Mesenchymal stem cell (in vitro differentiated cells and primary cell): ENCODE results near the gene SLC25A26.
A peak's percentile ranks its signal among the peaks of the same experiment; 100 is the strongest.

ENCODE experiments used
- DNase-seq: peaks from one replicate; pipeline ENCODE4 v3.0.0-alpha.2; 2013
- H2AFZ ChIP-seq: one replicate; pipeline ENCODE4 v1.6.1; 2013; ENCODE audit warnings: low read depth, mild to moderate bottlenecking, control low read depth, inconsistent platforms, low read length, moderate library complexity
- H2AK5ac ChIP-seq: 2 replicates; pipeline ENCODE4 v1.6.1; 2013; ENCODE audit warnings: low read length, moderate library complexity, mild to moderate bottlenecking, inconsistent platforms; ENCODE audit not compliant: severe bottlenecking
- H2BK120ac ChIP-seq: one replicate; pipeline ENCODE4 v1.6.1; 2013; ENCODE audit warnings: low read depth, mild to moderate bottlenecking, inconsistent platforms, low read length, moderate library complexity
- H2BK12ac ChIP-seq, 2 experiments: one replicate each; pipeline ENCODE4 v1.6.1; 2013; ENCODE audit warnings: inconsistent platforms in 2 of 2, low read length in 2 of 2, mild to moderate bottlenecking in 2 of 2, moderate library complexity in 2 of 2, control low read depth in 1 of 2
- H2BK15ac ChIP-seq: one replicate; pipeline ENCODE4 v1.6.1; 2013; ENCODE audit warnings: mild to moderate bottlenecking, low read depth, inconsistent platforms; ENCODE audit not compliant: poor library complexity, severe bottlenecking
- H2BK5ac ChIP-seq: 2 replicates; pipeline ENCODE4 v1.6.1; 2013; ENCODE audit warnings: low read depth, mild to moderate bottlenecking, low read length, control low read depth, inconsistent platforms; ENCODE audit not compliant: poor library complexity, severe bottlenecking
- H3K14ac ChIP-seq, 2 experiments: one replicate each; pipeline ENCODE4 v1.6.1; 2013; ENCODE audit warnings: inconsistent platforms in 2 of 2, low read length in 2 of 2, control low read depth in 1 of 2, mild to moderate bottlenecking in 1 of 2, moderate library complexity in 1 of 2
- H3K18ac ChIP-seq, 2 experiments: one replicate each; pipeline ENCODE4 v1.6.1; 2013; ENCODE audit warnings: inconsistent platforms in 2 of 2, low read length in 2 of 2, control low read depth in 1 of 2, low read depth in 1 of 2, mild to moderate bottlenecking in 1 of 2
- H3K23ac ChIP-seq, 2 experiments: one replicate each; pipeline ENCODE4 v1.6.1; 2013; ENCODE audit warnings: inconsistent platforms in 2 of 2, low read length in 2 of 2, mild to moderate bottlenecking in 2 of 2, moderate library complexity in 2 of 2, control low read depth in 1 of 2
- H3K27ac ChIP-seq: 2 replicates; pipeline ENCODE4 v1.5.1; 2013; ENCODE audit warnings: mild to moderate bottlenecking, moderate library complexity, low read length, control low read depth, inconsistent platforms; ENCODE audit not compliant: poor library complexity, severe bottlenecking
- H3K27me3 ChIP-seq, 2 experiments: 2 replicates each; pipeline versions ENCODE4 v1.6.1 to v1.7.0; 2013; ENCODE audit warnings: low read length in 2 of 2, mild to moderate bottlenecking in 2 of 2, moderate library complexity in 2 of 2, control low read depth in 1 of 2, inconsistent platforms in 1 of 2; ENCODE audit not compliant: control insufficient read depth in 1 of 2, insufficient read depth in 1 of 2
- H3K36me3 ChIP-seq, 2 experiments: 2 replicates each; pipeline versions ENCODE4 v1.6.1 to v1.7.0; 2013; ENCODE audit warnings: low read length in 2 of 2, control low read depth in 1 of 2, inconsistent platforms in 1 of 2, low read depth in 1 of 2, mild to moderate bottlenecking in 1 of 2; ENCODE audit not compliant: insufficient read depth in 2 of 2, control insufficient read depth in 1 of 2
- H3K4ac ChIP-seq, 2 experiments: one replicate each; pipeline ENCODE4 v1.6.1; 2013; ENCODE audit warnings: inconsistent platforms in 2 of 2, low read length in 2 of 2, mild to moderate bottlenecking in 2 of 2, moderate library complexity in 2 of 2, control low read depth in 1 of 2, low read depth in 1 of 2
- H3K4me1 ChIP-seq: 2 replicates; pipeline ENCODE4 v1.6.1; 2013; ENCODE audit warnings: low read depth, low read length, control low read depth; ENCODE audit not compliant: control insufficient read depth, insufficient read depth
- H3K4me2 ChIP-seq: 2 replicates; pipeline ENCODE4 v1.6.1; 2013; ENCODE audit warnings: low read length, mild to moderate bottlenecking, inconsistent platforms; ENCODE audit not compliant: poor library complexity, severe bottlenecking
- H3K4me3 ChIP-seq, 2 experiments: 2 replicates each; pipeline versions ENCODE4 v1.5.1 to v1.7.0; 2013; ENCODE audit warnings: low read length in 2 of 2, mild to moderate bottlenecking in 2 of 2, control low read depth in 1 of 2, low read depth in 1 of 2; ENCODE audit not compliant: insufficient read depth in 1 of 2
- H3K79me1 ChIP-seq: replicated peaks from 2 replicates; pipeline ENCODE4 v1.6.1; 2013; ENCODE audit warnings: mild to moderate bottlenecking, control low read depth, low read length, inconsistent platforms; ENCODE audit not compliant: poor library complexity, severe bottlenecking
- H3K9ac ChIP-seq: 2 replicates; pipeline ENCODE4 v1.7.0; 2013; ENCODE audit warnings: mild to moderate bottlenecking, low read length, moderate library complexity
- H3K9me3 ChIP-seq: 2 replicates; pipeline ENCODE4 v1.7.0; 2013; ENCODE audit warnings: mild to moderate bottlenecking, low read length; ENCODE audit not compliant: control insufficient read depth
- H4K8ac ChIP-seq: one replicate; pipeline ENCODE4 v1.6.1; 2013; ENCODE audit warnings: inconsistent platforms, mild to moderate bottlenecking, low read length, moderate library complexity
- H4K91ac ChIP-seq: one replicate; pipeline ENCODE4 v1.6.1; 2013; ENCODE audit warnings: mild to moderate bottlenecking, low read length, inconsistent platforms
- WGBS: methylation state at CpG from one replicate; pipeline ENCODE4 v1.1.7; 2013; ENCODE audit warnings: mixed read lengths; 5-methylcytosine and 5-hydroxymethylcytosine counted together

The SLC25A26 gene

DNA sequence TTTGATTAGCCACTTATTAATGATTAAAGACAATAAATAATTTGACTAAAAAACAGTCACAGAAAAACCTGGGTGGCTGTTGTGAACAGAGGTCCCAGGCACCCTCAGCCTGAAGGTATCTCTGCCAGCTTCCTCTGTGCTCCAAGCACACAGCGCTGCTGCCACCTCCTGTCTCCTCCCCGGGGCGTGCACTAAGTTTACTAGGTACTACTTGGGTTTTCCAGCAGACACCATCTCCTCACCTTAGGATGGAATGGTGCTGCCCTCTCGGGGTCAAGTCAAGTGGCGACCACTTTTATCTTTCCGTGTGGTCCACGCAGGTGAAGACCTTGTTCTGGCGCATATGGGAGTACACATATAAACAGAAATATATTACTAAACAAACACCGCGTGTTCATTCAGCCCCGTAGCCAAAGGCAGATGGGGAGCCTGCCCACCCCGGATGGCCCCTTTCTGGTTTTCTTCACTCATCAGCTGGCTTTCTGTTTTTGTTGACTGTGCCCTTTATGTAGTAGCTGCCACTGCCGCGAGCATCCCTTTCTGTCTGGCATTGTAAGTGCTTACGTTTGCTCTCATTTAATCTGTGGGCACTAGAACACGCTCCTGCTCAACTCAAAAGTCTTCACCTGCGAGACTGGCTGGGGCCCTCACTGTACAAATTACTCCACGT, 152.0 kb downstream of the SLC25A26 start:
- WGBS, result 79% methylated on average over 18 of the region's 18 CpGs
- Histone ChIP-seq H2AK5ac (no peak overlapping the region), H3K36me3 (peaks cover 11 to 38% of the 10 kb centered on the region in 2 experiments), H3K9me3 (no peaks in the 10 kb centered on the region), H3K14ac (no peak overlapping the region), H2BK120ac (no peak overlapping the region), H3K4ac (no peak overlapping the region), H2BK5ac (no peak overlapping the region), H2BK15ac (no peak overlapping the region), H3K23ac (no peak overlapping the region), H3K4me3 (no peak overlapping the region), H3K18ac (no peak overlapping the region), H3K4me2 (no peak overlapping the region), H3K79me1 (peaks cover 8% of the 10 kb centered on the region), H4K91ac (no peak overlapping the region), H3K27me3 (no peaks in the 10 kb centered on the region), H3K9ac (no peak overlapping the region), H2AFZ (no peak overlapping the region), H2BK12ac (no peak overlapping the region), H4K8ac (no peak overlapping the region), H3K4me1 (peaks cover 3% of the 10 kb centered on the region), H3K27ac (no peak overlapping the region)
- no peak for DNase-seq

DNA sequence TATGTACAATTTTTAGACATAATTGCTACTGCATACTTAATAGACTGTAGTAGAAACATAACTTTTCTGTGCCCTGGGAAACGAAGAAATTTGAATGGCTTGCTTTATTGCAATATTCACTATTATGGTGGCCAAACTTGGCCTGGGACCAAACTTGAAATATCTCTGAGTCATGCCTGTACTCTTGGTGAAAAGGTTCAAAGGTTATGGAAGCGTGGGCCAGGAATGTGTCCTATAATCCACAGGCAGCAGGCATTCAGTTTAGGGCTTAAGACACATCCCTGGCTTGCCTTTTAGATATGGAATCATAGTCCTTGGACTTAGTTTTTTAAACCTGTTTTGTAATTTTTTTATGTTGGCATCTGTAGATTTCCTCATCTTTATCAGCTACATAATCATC, 155.8 kb downstream of the SLC25A26 start:
- Histone ChIP-seq H2BK15ac (no peak overlapping the region), H2BK12ac (no peak overlapping the region), H3K9ac (no peak overlapping the region), H3K36me3 (peaks cover 31 to 60% of the 10 kb centered on the region in 2 experiments), H3K79me1 (peaks cover 21% of the 10 kb centered on the region), H3K4me2 (no peak overlapping the region), H4K91ac (no peak overlapping the region), H2AK5ac (no peak overlapping the region), H3K4ac (no peak overlapping the region), H3K23ac (no peak overlapping the region), H3K18ac (no peak overlapping the region), H3K9me3 (no peaks in the 10 kb centered on the region), H3K4me3 (no peak overlapping the region), H3K27me3 (no peaks in the 10 kb centered on the region), H2BK120ac (no peak overlapping the region), H4K8ac (no peak overlapping the region), H3K27ac (no peak overlapping the region), H2AFZ (no peak overlapping the region), H3K14ac (no peak overlapping the region), H3K4me1 (peaks cover 5% of the 10 kb centered on the region), H2BK5ac (no peak overlapping the region)
- WGBS, result 48% methylated on average over 2 of the region's 2 CpGs
- peak; percentile 66 for DNase-seq

DNA sequence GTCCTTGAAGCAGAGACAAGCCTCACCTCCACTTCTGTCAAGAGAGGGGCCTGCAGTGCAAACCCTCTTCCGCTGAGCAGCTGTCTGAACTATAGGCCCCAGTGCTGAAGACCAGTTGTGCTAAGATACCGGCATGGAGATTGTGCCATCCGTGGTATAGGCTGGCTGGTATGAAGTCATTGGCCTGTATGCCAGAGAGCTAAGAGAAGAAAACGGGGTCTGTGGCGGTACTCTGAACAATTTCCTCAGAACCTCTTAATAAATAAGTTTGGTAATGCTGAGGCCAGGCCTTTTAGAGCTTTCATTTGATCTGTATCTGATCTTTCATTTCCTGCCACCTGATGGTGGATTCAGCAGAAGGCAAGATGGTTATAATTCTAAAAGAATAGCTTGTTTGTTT, 157.0 kb downstream of the SLC25A26 start:
- Histone ChIP-seq H2BK12ac (no peak overlapping the region), H2AFZ (no peak overlapping the region), H3K9ac (no peak overlapping the region), H3K79me1 (peaks cover 26% of the 10 kb centered on the region), H3K9me3 (no peaks in the 10 kb centered on the region), H2BK15ac (no peak overlapping the region), H4K8ac (no peak overlapping the region), H3K4me3 (no peak overlapping the region), H3K18ac (no peak overlapping the region), H3K14ac (no peak overlapping the region), H3K27ac (no peak overlapping the region), H3K36me3 (peaks cover 43 to 72% of the 10 kb centered on the region in 2 experiments), H2BK5ac (no peak overlapping the region), H2BK120ac (no peak overlapping the region), H3K27me3 (no peaks in the 10 kb centered on the region), H3K4ac (no peak overlapping the region), H3K23ac (no peak overlapping the region), H4K91ac (no peak overlapping the region), H3K4me1 (peaks cover 5% of the 10 kb centered on the region), H2AK5ac (peak overlapping the region; percentile 38), H3K4me2 (no peak overlapping the region)
- 100% methylated on average over 3 of the region's 5 CpGs for WGBS
- DNase-seq, result no peak

DNA sequence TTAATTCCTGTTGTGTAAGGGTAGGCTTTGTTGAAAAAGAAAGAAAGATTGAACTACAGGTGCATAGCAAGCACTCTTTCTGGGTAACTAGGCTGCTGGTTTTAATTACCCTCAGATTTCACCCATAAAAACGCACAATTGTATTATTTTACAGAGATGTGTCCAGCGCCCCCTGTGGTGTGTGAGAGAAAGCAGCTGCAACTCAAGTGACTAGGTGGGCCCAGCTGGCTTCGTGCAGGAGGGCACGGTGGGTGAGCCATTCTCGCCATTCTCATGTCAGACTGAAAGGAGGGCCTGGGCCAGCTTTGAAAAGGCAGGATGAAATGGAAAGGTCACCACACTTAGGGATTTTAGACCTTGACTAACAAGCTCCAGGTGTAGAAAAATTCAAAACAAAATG, 157.5 kb downstream of the SLC25A26 start:
- Histone ChIP-seq H3K18ac (no peak overlapping the region), H3K27ac (no peak overlapping the region), H4K8ac (no peak overlapping the region), H3K23ac (no peak overlapping the region), H3K4me3 (no peak overlapping the region), H3K4me1 (peaks cover 5% of the 10 kb centered on the region), H3K9ac (no peak overlapping the region), H2BK12ac (no peak overlapping the region), H2AFZ (no peak overlapping the region), H4K91ac (no peak overlapping the region), H3K4ac (no peak overlapping the region), H3K14ac (no peak overlapping the region), H3K36me3 (peaks cover 48 to 76% of the 10 kb centered on the region in 2 experiments), H3K27me3 (no peaks in the 10 kb centered on the region), H2BK120ac (no peak overlapping the region), H2BK15ac (no peak overlapping the region), H3K9me3 (no peaks in the 10 kb centered on the region), H3K79me1 (peaks cover 28% of the 10 kb centered on the region), H2AK5ac (no peak overlapping the region), H3K4me2 (no peak overlapping the region), H2BK5ac (no peak overlapping the region)
- no peak for DNase-seq
- WGBS, result 71% methylated on average over 5 of the region's 5 CpGs
